ENCODE measurements around the gene ENDOV. TPM values are rescaled to one million over a fixed set of nuclear protein-coding genes. Genes with fewer than 3 reads are reported as not detected.

The ENDOV gene
- polyA plus RNA-seq, 1 donor (not counting 4 experiments of a cell fraction or from before 2014, with no cell fraction given): 10.9 TPM

GRCh38 chr17:80443498-80443897 is 28.5 kb downstream of the ENDOV start:
- H3K4me3 ChIP-seq (ENCODE audit: control insufficient read depth in 2 of 3, extremely low read depth in 1 of 3, insufficient read depth in 2 of 3, low read depth in 1 of 3, low read length in 3 of 3): no peak overlapping the region
- no peak overlapping the region for H3K4me2 ChIP-seq (ENCODE audit: control insufficient read depth, extremely low read depth, insufficient read depth, low read depth, low read length)
- no peaks in the 10 kb centered on the region for H3K79me2 ChIP-seq (ENCODE audit: control insufficient read depth, insufficient read depth, low read length)
- H3K36me3 ChIP-seq (ENCODE audit: control insufficient read depth in 2 of 2, extremely low read depth in 1 of 2, insufficient read depth in 2 of 2, low read length in 2 of 2): no peaks in the 10 kb centered on the region
- dilution Hi-C loops (cut with MboI; ENCODE audit: extremely low pct_ligation_motif_present, low sequenced_read_pairs): no loop called here
- no peak overlapping the region for H3K27ac ChIP-seq (ENCODE audit: control insufficient read depth, insufficient read depth, low read length)
- no peaks in the 10 kb centered on the region for H3K27me3 ChIP-seq (ENCODE audit: control insufficient read depth, extremely low read depth, insufficient read depth, low read length)
- H3K9ac ChIP-seq (ENCODE audit: control insufficient read depth, extremely low read depth, insufficient read depth, low read length): no peak overlapping the region
- no peaks in the 10 kb centered on the region for H3K9me3 ChIP-seq (ENCODE audit: control insufficient read depth, low read depth, low read length)
- DNase-seq (ENCODE audit: low read depth, low spot score) (no peak), FAIRE-seq (no peak)
- peaks cover 4% of the 10 kb centered on the region for H3K4me1 ChIP-seq (ENCODE audit: control insufficient read depth, extremely low read depth, insufficient read depth, low read length)
- TF ChIP-seq CTCF (optimal IDR thresholded peaks at IDR 0.05 in 1 of 3, IDR thresholded peaks at IDR 0.05 in 1 of 3, conservative IDR thresholded peaks at IDR 0.05 in 1 of 3; ENCODE audit: extremely low read depth in 1 of 3, insufficient read depth in 2 of 3, low read length in 3 of 3) (no peak), EZH2 (IDR thresholded peaks at IDR 0.05; ENCODE audit: low read length) (no peak)
- H2AFZ ChIP-seq (ENCODE audit: control insufficient read depth, low read length): no peak overlapping the region
- H3K9me1 ChIP-seq (ENCODE audit: control insufficient read depth, extremely low read depth, insufficient read depth, low read length): no peaks in the 10 kb centered on the region
- H4K20me1 ChIP-seq (ENCODE audit: control insufficient read depth, extremely low read depth, insufficient read depth, low read length): no peaks in the 10 kb centered on the region

GRCh38 chr17:80443916-80444643 is 29.1 kb downstream of the ENDOV start:
- FAIRE-seq: no peak
- no peak for DNase-seq (ENCODE audit: low read depth, low spot score)
- Histone ChIP-seq H3K4me2 (ENCODE audit: control insufficient read depth, extremely low read depth, insufficient read depth, low read depth, low read length) (no peak overlapping the region), H3K27me3 (ENCODE audit: control insufficient read depth, extremely low read depth, insufficient read depth, low read length) (no peaks in the 10 kb centered on the region), H3K27ac (ENCODE audit: control insufficient read depth, insufficient read depth, low read length) (no peak overlapping the region), H2AFZ (ENCODE audit: control insufficient read depth, low read length) (no peak overlapping the region), H3K9ac (ENCODE audit: control insufficient read depth, extremely low read depth, insufficient read depth, low read length) (no peak overlapping the region), H3K79me2 (ENCODE audit: control insufficient read depth, insufficient read depth, low read length) (no peaks in the 10 kb centered on the region), H3K36me3 (ENCODE audit: control insufficient read depth in 2 of 2, extremely low read depth in 1 of 2, insufficient read depth in 2 of 2, low read length in 2 of 2) (no peaks in the 10 kb centered on the region), H3K9me3 (ENCODE audit: control insufficient read depth, low read depth, low read length) (no peaks in the 10 kb centered on the region), H4K20me1 (ENCODE audit: control insufficient read depth, extremely low read depth, insufficient read depth, low read length) (no peaks in the 10 kb centered on the region), H3K4me1 (ENCODE audit: control insufficient read depth, extremely low read depth, insufficient read depth, low read length) (peaks cover 4% of the 10 kb centered on the region), H3K4me3 (ENCODE audit: control insufficient read depth in 2 of 3, extremely low read depth in 1 of 3, insufficient read depth in 2 of 3, low read depth in 1 of 3, low read length in 3 of 3) (no peak overlapping the region), H3K9me1 (ENCODE audit: control insufficient read depth, extremely low read depth, insufficient read depth, low read length) (no peaks in the 10 kb centered on the region)
- dilution Hi-C loops (cut with MboI; ENCODE audit: extremely low pct_ligation_motif_present, low sequenced_read_pairs): no loop called here
- TF ChIP-seq EZH2 (IDR thresholded peaks at IDR 0.05; ENCODE audit: low read length): no peak
- no peak for TF ChIP-seq CTCF (optimal IDR thresholded peaks at IDR 0.05 in 1 of 3, IDR thresholded peaks at IDR 0.05 in 1 of 3, conservative IDR thresholded peaks at IDR 0.05 in 1 of 3; ENCODE audit: extremely low read depth in 1 of 3, insufficient read depth in 2 of 3, low read length in 3 of 3)
